ENCODE data around the gene ZNF215.

Gene ZNF215

DNA sequence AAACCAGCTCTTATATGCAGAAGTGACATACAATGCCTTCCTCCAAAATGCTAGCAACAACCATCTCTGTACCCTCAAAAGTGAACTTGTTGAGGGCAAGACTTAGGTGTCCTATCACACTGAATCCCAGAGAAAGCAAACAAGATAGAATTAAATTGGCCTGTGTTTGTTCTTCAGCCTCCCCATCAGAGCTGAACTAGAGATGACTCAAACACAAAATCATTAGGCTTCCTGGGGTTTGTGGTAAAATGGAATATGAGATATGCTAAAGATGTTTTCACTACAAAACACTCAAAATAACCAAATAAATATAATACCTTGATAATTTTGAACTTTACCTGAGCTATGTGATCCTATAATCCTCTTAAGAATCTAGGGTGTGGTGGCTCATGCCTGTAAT is 62.3 kb downstream of the ZNF215 start:
- Mint-ChIP-seq H3K4me1 (ENCODE audit: low read depth) (no peaks in the 10 kb centered on the region), H3K4me3 (no peak overlapping the region), H3K9me3 (no peaks in the 10 kb centered on the region), H3K27ac (no peak overlapping the region), H3K36me3 (ENCODE audit: low read depth) (no peaks in the 10 kb centered on the region), H3K27me3 (no peaks in the 10 kb centered on the region)

DNA sequence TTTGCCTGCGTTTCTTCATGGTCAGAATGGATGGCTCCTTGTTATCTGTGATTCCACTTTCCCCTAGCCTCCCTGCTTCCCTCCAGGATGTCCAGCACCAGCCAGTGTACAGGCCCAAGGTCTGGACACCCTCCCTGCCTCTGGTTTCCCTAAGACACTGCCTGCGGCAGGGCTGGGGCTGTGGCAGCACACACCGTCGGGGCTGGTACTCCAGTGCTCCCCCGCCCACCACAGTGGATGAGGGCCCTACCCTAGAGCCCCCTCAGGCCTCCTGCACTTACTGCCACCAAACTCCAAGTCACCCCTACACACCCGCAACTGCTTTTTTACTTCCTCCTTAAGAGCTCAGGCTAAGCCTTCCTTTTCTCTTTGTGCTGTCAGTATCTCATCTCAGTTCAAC is 65.0 kb downstream of the ZNF215 start:
- H3K36me3 Mint-ChIP-seq (ENCODE audit: low read depth) = no peaks in the 10 kb centered on the region
- H3K27ac Mint-ChIP-seq = no peak overlapping the region
- no peak overlapping the region for H3K4me3 Mint-ChIP-seq
- H3K4me1 Mint-ChIP-seq (ENCODE audit: low read depth) = no peaks in the 10 kb centered on the region
- no peaks in the 10 kb centered on the region for H3K27me3 Mint-ChIP-seq
- no peaks in the 10 kb centered on the region for H3K9me3 Mint-ChIP-seq

DNA sequence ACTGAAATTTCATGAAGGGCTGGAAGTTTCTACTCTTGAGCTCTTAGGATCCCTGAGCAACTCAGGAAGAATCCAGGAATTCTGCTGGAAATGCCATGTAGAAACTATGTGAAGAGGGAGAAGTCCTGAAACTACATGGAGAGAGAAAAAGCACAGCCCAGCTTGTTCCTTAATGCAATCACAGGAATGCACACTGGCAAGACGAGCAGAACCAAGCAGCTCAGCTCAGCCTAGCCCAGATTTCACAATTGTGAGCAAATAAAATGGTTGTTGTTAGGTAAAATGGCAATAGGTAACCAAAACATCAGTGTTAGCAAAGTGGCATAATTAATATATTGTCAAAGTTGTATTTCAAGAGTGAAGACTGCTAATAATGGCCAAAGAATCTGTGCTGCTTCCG is 65.8 kb downstream of the ZNF215 start:
- no peak overlapping the region for H3K27ac Mint-ChIP-seq
- no peaks in the 10 kb centered on the region for H3K9me3 Mint-ChIP-seq
- no peaks in the 10 kb centered on the region for H3K36me3 Mint-ChIP-seq (ENCODE audit: low read depth)
- no peaks in the 10 kb centered on the region for H3K27me3 Mint-ChIP-seq
- H3K4me1 Mint-ChIP-seq (ENCODE audit: low read depth) = no peaks in the 10 kb centered on the region
- H3K4me3 Mint-ChIP-seq = no peak overlapping the region

DNA sequence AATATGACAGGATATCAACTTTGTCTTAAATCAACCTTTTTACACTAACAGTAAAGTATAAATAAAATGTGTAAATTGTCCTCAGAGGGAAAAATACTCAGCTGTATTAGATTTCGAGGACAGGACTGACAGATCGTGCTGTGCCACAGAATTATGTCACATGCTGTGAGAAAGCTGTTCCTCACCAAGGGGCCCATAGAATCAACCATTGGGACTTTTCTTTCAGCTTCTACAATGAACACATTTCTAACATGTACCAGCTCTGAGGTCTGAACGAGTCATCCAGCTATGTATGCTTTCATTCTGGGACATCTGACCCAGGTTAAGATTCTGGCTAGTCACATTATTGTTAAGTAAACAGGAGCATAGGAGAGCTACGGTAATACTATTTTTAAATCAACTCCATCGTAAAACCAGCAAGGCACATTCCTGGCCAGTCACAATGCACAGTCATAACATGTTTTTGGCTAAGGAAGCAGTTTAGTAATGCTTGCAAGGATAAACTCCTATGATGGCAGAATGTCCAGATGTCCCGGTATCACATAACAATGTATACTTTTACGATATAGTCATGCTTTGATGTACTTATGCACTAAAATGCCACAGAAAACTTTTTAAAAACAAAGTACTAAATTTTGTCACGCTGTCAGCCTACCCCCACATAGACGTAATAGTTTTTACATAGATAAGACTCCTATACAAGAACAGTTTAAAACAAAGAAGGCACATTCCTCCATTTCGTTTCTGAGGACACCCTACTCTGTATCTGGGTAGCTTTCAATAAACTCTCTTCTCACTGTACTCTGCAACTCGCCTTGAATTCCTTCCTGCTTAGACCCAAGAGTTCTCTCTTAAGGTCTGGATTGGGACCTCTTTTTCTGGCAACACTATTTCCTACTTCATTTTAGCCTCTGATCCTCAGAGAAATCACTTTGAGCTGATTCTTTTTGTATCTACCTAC is 66.5 kb downstream of the ZNF215 start:
- Mint-ChIP-seq H3K4me1 (ENCODE audit: low read depth) (no peaks in the 10 kb centered on the region), H3K36me3 (ENCODE audit: low read depth) (no peaks in the 10 kb centered on the region), H3K27ac (no peak overlapping the region), H3K9me3 (no peaks in the 10 kb centered on the region), H3K27me3 (peaks cover 1% of the 10 kb centered on the region), H3K4me3 (no peak overlapping the region)

DNA sequence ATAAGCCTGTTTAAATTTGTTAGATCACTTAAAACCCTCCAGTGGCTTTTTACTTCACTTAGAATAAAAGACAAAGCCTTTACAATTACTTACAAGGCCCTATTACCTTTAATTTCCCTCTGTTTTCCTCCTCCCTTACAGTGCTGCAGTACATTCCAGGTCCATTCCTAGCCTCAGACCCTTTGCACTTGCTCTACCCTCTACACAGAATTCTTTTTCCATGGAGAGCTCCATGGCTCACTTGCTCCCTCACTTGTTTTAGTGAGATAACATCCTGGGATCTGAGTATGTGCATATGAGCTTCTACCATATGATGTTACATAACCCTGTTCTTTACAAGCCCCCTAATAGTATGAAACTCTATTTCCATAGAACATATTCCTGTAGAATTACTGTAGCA is 69.5 kb downstream of the ZNF215 start:
- Mint-ChIP-seq H3K4me3 (no peak overlapping the region), H3K9me3 (no peaks in the 10 kb centered on the region), H3K27me3 (peaks cover 10% of the 10 kb centered on the region), H3K36me3 (ENCODE audit: low read depth) (no peaks in the 10 kb centered on the region), H3K27ac (no peak overlapping the region), H3K4me1 (ENCODE audit: low read depth) (no peaks in the 10 kb centered on the region)

DNA sequence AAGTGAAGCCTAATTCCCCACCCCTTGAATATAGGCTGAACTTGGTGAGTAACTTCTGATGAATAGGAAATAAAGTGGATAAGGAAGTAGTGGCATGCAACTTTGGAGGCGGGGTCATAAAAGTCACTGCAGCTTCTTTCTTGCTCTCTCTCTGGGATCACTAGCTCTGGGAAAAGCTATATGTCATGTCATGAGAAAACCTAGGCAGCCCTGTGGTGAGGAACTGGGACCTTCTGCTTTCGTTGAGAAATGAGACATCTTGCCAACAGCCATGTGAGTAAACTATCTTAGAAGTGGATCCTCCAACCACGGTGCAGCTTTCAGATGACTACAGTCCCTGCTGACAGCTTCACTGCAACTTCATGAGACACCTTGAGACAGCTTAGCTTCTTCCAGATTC is 78.3 kb downstream of the ZNF215 start:
- H3K4me3 Mint-ChIP-seq = no peak overlapping the region

More for the DNA sequence above, 78.3 kb downstream of the ZNF215 start:
- H3K9me3 Mint-ChIP-seq = no peaks in the 10 kb centered on the region
- H3K4me1 Mint-ChIP-seq (ENCODE audit: low read depth) = no peaks in the 10 kb centered on the region
- peaks cover 21% of the 10 kb centered on the region for H3K27me3 Mint-ChIP-seq
- no peak overlapping the region for H3K27ac Mint-ChIP-seq
- H3K36me3 Mint-ChIP-seq (ENCODE audit: low read depth) = no peaks in the 10 kb centered on the region
